Measurements from ENCODE around the gene OMP.

OMP gene

GRCh38 chr11:77121096-77121640 lies 18.5 kb downstream of the OMP start:
- Histone ChIP-seq H3K9ac (ENCODE audit: low read depth in 1 of 2, low read length in 2 of 2) (no peak overlapping the region), H3K36me3 (ENCODE audit: control insufficient read depth in 2 of 2, insufficient read depth in 2 of 2, low read length in 2 of 2) (peaks cover 75 to 80% of the 10 kb centered on the region in 2 donors), H3K4me1 (ENCODE audit: control insufficient read depth in 2 of 2, insufficient read depth in 2 of 2, low read length in 2 of 2) (no peaks in the 10 kb centered on the region), H3K27me3 (ENCODE audit: control insufficient read depth in 2 of 2, insufficient read depth in 2 of 2, low read length in 2 of 2) (no peaks in the 10 kb centered on the region), H3K27ac (ENCODE audit: low read depth in 2 of 2, low read length in 2 of 2) (no peak overlapping the region), H3K9me3 (ENCODE audit: control insufficient read depth in 2 of 2, low read length in 2 of 2) (no peaks in the 10 kb centered on the region), H3K4me3 (ENCODE audit: low read length in 2 of 2) (no peak overlapping the region)

- no peak overlapping the region for H3K9ac ChIP-seq (ENCODE audit: low read depth in 1 of 2, low read length in 2 of 2)
- no peaks in the 10 kb centered on the region for H3K9me3 ChIP-seq (ENCODE audit: control insufficient read depth in 2 of 2, low read length in 2 of 2)
- H3K36me3 ChIP-seq (ENCODE audit: control insufficient read depth in 2 of 2, insufficient read depth in 2 of 2, low read length in 2 of 2): peaks cover 67 to 74% of the 10 kb centered on the region in 2 donors
- H3K27me3 ChIP-seq (ENCODE audit: control insufficient read depth in 2 of 2, insufficient read depth in 2 of 2, low read length in 2 of 2): no peaks in the 10 kb centered on the region
- peaks cover 3 to 7% of the 10 kb centered on the region in 2 donors for H3K4me1 ChIP-seq (ENCODE audit: control insufficient read depth in 2 of 2, insufficient read depth in 2 of 2, low read length in 2 of 2)
- no peak overlapping the region for H3K4me3 ChIP-seq (ENCODE audit: low read length in 2 of 2)
- H3K27ac ChIP-seq (ENCODE audit: low read depth in 2 of 2, low read length in 2 of 2): no peak overlapping the region
Observed at GRCh38 chr11:77121876-77122575, 19.4 kb downstream of the OMP start.

GRCh38 chr11:77122576-77123212 lies 20.1 kb downstream of the OMP start:
- Histone ChIP-seq H3K9me3 (ENCODE audit: control insufficient read depth in 2 of 2, low read length in 2 of 2) (no peaks in the 10 kb centered on the region), H3K27me3 (ENCODE audit: control insufficient read depth in 2 of 2, insufficient read depth in 2 of 2, low read length in 2 of 2) (no peaks in the 10 kb centered on the region), H3K36me3 (ENCODE audit: control insufficient read depth in 2 of 2, insufficient read depth in 2 of 2, low read length in 2 of 2) (peaks cover 60 to 69% of the 10 kb centered on the region in 2 donors), H3K27ac (ENCODE audit: low read depth in 2 of 2, low read length in 2 of 2) (no peak overlapping the region), H3K4me3 (ENCODE audit: low read length in 2 of 2) (no peak overlapping the region), H3K9ac (ENCODE audit: low read depth in 1 of 2, low read length in 2 of 2) (no peak overlapping the region), H3K4me1 (ENCODE audit: control insufficient read depth in 2 of 2, insufficient read depth in 2 of 2, low read length in 2 of 2) (peaks cover 10 to 13% of the 10 kb centered on the region in 2 donors)

- H3K27ac ChIP-seq (ENCODE audit: low read depth in 2 of 2, low read length in 2 of 2): no peak overlapping the region
- no peaks in the 10 kb centered on the region for H3K27me3 ChIP-seq (ENCODE audit: control insufficient read depth in 2 of 2, insufficient read depth in 2 of 2, low read length in 2 of 2)
- H3K9ac ChIP-seq (ENCODE audit: low read depth in 1 of 2, low read length in 2 of 2): no peak overlapping the region
- H3K4me1 ChIP-seq (ENCODE audit: control insufficient read depth in 2 of 2, insufficient read depth in 2 of 2, low read length in 2 of 2): peaks cover 11 to 17% of the 10 kb centered on the region in 2 donors
- H3K36me3 ChIP-seq (ENCODE audit: control insufficient read depth in 2 of 2, insufficient read depth in 2 of 2, low read length in 2 of 2): peaks cover 51 to 60% of the 10 kb centered on the region in 2 donors
- H3K4me3 ChIP-seq (ENCODE audit: low read length in 2 of 2): no peak overlapping the region
- H3K9me3 ChIP-seq (ENCODE audit: control insufficient read depth in 2 of 2, low read length in 2 of 2): no peaks in the 10 kb centered on the region
Observed at GRCh38 chr11:77123591-77123990, 21.0 kb downstream of the OMP start.

- Histone ChIP-seq H3K4me3 (ENCODE audit: low read length in 2 of 2) (no peak overlapping the region), H3K27me3 (ENCODE audit: control insufficient read depth in 2 of 2, insufficient read depth in 2 of 2, low read length in 2 of 2) (no peaks in the 10 kb centered on the region), H3K9ac (ENCODE audit: low read depth in 1 of 2, low read length in 2 of 2) (no peak overlapping the region), H3K9me3 (ENCODE audit: control insufficient read depth in 2 of 2, low read length in 2 of 2) (no peaks in the 10 kb centered on the region), H3K4me1 (ENCODE audit: control insufficient read depth in 2 of 2, insufficient read depth in 2 of 2, low read length in 2 of 2) (peaks cover 11 to 17% of the 10 kb centered on the region in 2 donors), H3K36me3 (ENCODE audit: control insufficient read depth in 2 of 2, insufficient read depth in 2 of 2, low read length in 2 of 2) (peaks cover 47 to 56% of the 10 kb centered on the region in 2 donors), H3K27ac (ENCODE audit: low read depth in 2 of 2, low read length in 2 of 2) (no peak overlapping the region)
Observed at GRCh38 chr11:77124041-77124440, 21.4 kb downstream of the OMP start.

GRCh38 chr11:77124488-77124887 lies 21.8 kb downstream of the OMP start:
- no peaks in the 10 kb centered on the region for H3K27me3 ChIP-seq (ENCODE audit: control insufficient read depth in 2 of 2, insufficient read depth in 2 of 2, low read length in 2 of 2)
- H3K4me1 ChIP-seq (ENCODE audit: control insufficient read depth in 2 of 2, insufficient read depth in 2 of 2, low read length in 2 of 2): peaks cover 11 to 17% of the 10 kb centered on the region in 2 donors
- H3K36me3 ChIP-seq (ENCODE audit: control insufficient read depth in 2 of 2, insufficient read depth in 2 of 2, low read length in 2 of 2): peaks cover 42 to 51% of the 10 kb centered on the region in 2 donors
- no peak overlapping the region for H3K4me3 ChIP-seq (ENCODE audit: low read length in 2 of 2)
- H3K9me3 ChIP-seq (ENCODE audit: control insufficient read depth in 2 of 2, low read length in 2 of 2): no peaks in the 10 kb centered on the region
- no peak overlapping the region for H3K9ac ChIP-seq (ENCODE audit: low read depth in 1 of 2, low read length in 2 of 2)
- H3K27ac ChIP-seq (ENCODE audit: low read depth in 2 of 2, low read length in 2 of 2): no peak overlapping the region

GRCh38 chr11:77125191-77125590 lies 22.6 kb downstream of the OMP start:
- peaks cover 37 to 44% of the 10 kb centered on the region in 2 donors for H3K36me3 ChIP-seq (ENCODE audit: control insufficient read depth in 2 of 2, insufficient read depth in 2 of 2, low read length in 2 of 2)
- no peaks in the 10 kb centered on the region for H3K27me3 ChIP-seq (ENCODE audit: control insufficient read depth in 2 of 2, insufficient read depth in 2 of 2, low read length in 2 of 2)
- H3K4me3 ChIP-seq (ENCODE audit: low read length in 2 of 2): no peak overlapping the region
- H3K9ac ChIP-seq (ENCODE audit: low read depth in 1 of 2, low read length in 2 of 2): no peak overlapping the region
- peaks cover 11 to 17% of the 10 kb centered on the region in 2 donors for H3K4me1 ChIP-seq (ENCODE audit: control insufficient read depth in 2 of 2, insufficient read depth in 2 of 2, low read length in 2 of 2)
- H3K27ac ChIP-seq (ENCODE audit: low read depth in 2 of 2, low read length in 2 of 2): no peak overlapping the region
- H3K9me3 ChIP-seq (ENCODE audit: control insufficient read depth in 2 of 2, low read length in 2 of 2): no peaks in the 10 kb centered on the region

GRCh38 chr11:77125695-77126094 lies 23.1 kb downstream of the OMP start:
- H3K4me3 ChIP-seq (ENCODE audit: low read length in 2 of 2): no peak overlapping the region
- no peaks in the 10 kb centered on the region for H3K27me3 ChIP-seq (ENCODE audit: control insufficient read depth in 2 of 2, insufficient read depth in 2 of 2, low read length in 2 of 2)
- no peaks in the 10 kb centered on the region for H3K9me3 ChIP-seq (ENCODE audit: control insufficient read depth in 2 of 2, low read length in 2 of 2)
- peaks cover 11 to 17% of the 10 kb centered on the region in 2 donors for H3K4me1 ChIP-seq (ENCODE audit: control insufficient read depth in 2 of 2, insufficient read depth in 2 of 2, low read length in 2 of 2)
- H3K36me3 ChIP-seq (ENCODE audit: control insufficient read depth in 2 of 2, insufficient read depth in 2 of 2, low read length in 2 of 2): peaks cover 32 to 39% of the 10 kb centered on the region in 2 donors
- no peak overlapping the region for H3K9ac ChIP-seq (ENCODE audit: low read depth in 1 of 2, low read length in 2 of 2)
- H3K27ac ChIP-seq (ENCODE audit: low read depth in 2 of 2, low read length in 2 of 2): no peak overlapping the region

- peaks cover 11 to 19% of the 10 kb centered on the region in 2 donors for H3K4me1 ChIP-seq (ENCODE audit: control insufficient read depth in 2 of 2, insufficient read depth in 2 of 2, low read length in 2 of 2)
- peak overlapping the region in 1 of 2 donors; percentile 6 for H3K27ac ChIP-seq (ENCODE audit: low read depth in 2 of 2, low read length in 2 of 2)
- H3K27me3 ChIP-seq (ENCODE audit: control insufficient read depth in 2 of 2, insufficient read depth in 2 of 2, low read length in 2 of 2): no peaks in the 10 kb centered on the region
- no peaks in the 10 kb centered on the region for H3K9me3 ChIP-seq (ENCODE audit: control insufficient read depth in 2 of 2, low read length in 2 of 2)
- peak overlapping the region in 1 of 2 donors; percentile 55 for H3K9ac ChIP-seq (ENCODE audit: low read depth in 1 of 2, low read length in 2 of 2)
- peaks cover 26 to 33% of the 10 kb centered on the region in 2 donors for H3K36me3 ChIP-seq (ENCODE audit: control insufficient read depth in 2 of 2, insufficient read depth in 2 of 2, low read length in 2 of 2)
- H3K4me3 ChIP-seq (ENCODE audit: low read length in 2 of 2): peak overlapping the region; percentile 31 to 56
Observed at GRCh38 chr11:77126156-77126775, 23.6 kb downstream of the OMP start.

- Histone ChIP-seq H3K4me3 (ENCODE audit: low read length in 2 of 2) (peak overlapping the region; percentile 31 to 56), H3K9me3 (ENCODE audit: control insufficient read depth in 2 of 2, low read length in 2 of 2) (no peaks in the 10 kb centered on the region), H3K9ac (ENCODE audit: low read depth in 1 of 2, low read length in 2 of 2) (peak overlapping the region; percentile 47 to 55), H3K36me3 (ENCODE audit: control insufficient read depth in 2 of 2, insufficient read depth in 2 of 2, low read length in 2 of 2) (peaks cover 20 to 27% of the 10 kb centered on the region in 2 donors), H3K4me1 (ENCODE audit: control insufficient read depth in 2 of 2, insufficient read depth in 2 of 2, low read length in 2 of 2) (peaks cover 11 to 19% of the 10 kb centered on the region in 2 donors), H3K27ac (ENCODE audit: low read depth in 2 of 2, low read length in 2 of 2) (no peak overlapping the region), H3K27me3 (ENCODE audit: control insufficient read depth in 2 of 2, insufficient read depth in 2 of 2, low read length in 2 of 2) (no peaks in the 10 kb centered on the region)
Observed at GRCh38 chr11:77126861-77127234, 24.2 kb downstream of the OMP start.

All from mucosa of rectum (tissue), 2 donors.